HL-60 (cell line): ENCODE data around the gene TSHZ2.

Source experiments
- DNase-seq, 2 experiments: peaks; one replicate each; pipeline ENCODE4 v3.0.0-alpha.2; 2010 to 2020; ENCODE audit warnings: low read depth in 1 of 2, low spot score in 1 of 2
- H3K27ac ChIP-seq: fragments of 250-450 bp; sonication (Bioruptor Pico); replicated peaks from 2 replicates; pipeline ENCODE4 v1.5.1; 2020; ENCODE audit warnings: mild to moderate bottlenecking, moderate library complexity
- H3K27me3 ChIP-seq: fragments of 250-450 bp; sonication (Bioruptor Pico); 2 replicates; pipeline ENCODE4 v1.5.1; 2021; ENCODE audit warnings: mild to moderate bottlenecking, moderate library complexity; ENCODE audit not compliant: insufficient read depth, poor library complexity, severe bottlenecking
- H3K4me3 ChIP-seq: replicated peaks from 2 replicates; pipeline ENCODE4 v1.5.1; 2011; ENCODE audit warnings: mild to moderate bottlenecking, control low read depth, low read length; ENCODE audit not compliant: insufficient read depth
- GABPA ChIP-seq: IDR thresholded peaks from 2 replicates; pipeline ENCODE4 v1.6.1; 2012; ENCODE audit warnings: low read depth
- POLR2AphosphoS5 ChIP-seq: IDR thresholded peaks from 2 replicates; pipeline ENCODE4 v1.6.1; 2012; ENCODE audit warnings: low read depth
- SPI1 ChIP-seq: IDR thresholded peaks from 2 replicates; pipeline ENCODE4 v1.6.1; 2012; ENCODE audit warnings: low read depth, mild to moderate bottlenecking, borderline replicate concordance
- TF ChIP-seq, protein P1 (sequence below): IDR thresholded peaks from 2 replicates; pipeline ENCODE4 v1.6.1; 2012; ENCODE audit warnings: low read depth; ENCODE audit not compliant: insufficient replicate concordance
- TF ChIP-seq, protein P2 (sequence below): IDR thresholded peaks from one replicate; pipeline ENCODE4 v1.5.1; 2011; ENCODE audit warnings: low read length, control low read depth, inconsistent platforms; ENCODE audit not compliant: insufficient read depth

Gene TSHZ2

DNA sequence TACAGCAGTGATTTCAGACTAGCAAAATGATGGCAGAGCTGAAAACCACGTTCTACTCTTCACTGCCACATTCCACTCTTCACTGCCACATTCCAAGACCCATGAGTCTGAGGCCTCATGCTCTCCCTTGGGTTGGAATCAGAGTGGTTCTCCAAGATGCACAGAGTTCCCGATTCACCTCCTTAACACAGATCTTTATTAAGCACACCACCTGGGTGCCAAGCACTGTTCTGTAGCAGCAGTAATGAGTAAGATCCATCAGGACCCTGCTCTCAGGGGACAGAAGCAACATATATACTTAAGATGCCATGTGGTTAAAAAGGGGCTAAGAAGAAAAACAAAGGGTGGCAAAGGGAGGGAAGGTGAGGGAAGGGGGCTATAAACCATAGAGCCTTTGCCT is 26.9 kb downstream of the TSHZ2 start:
- Histone ChIP-seq H3K27ac (no peak overlapping the region), H3K27me3 (no peaks in the 10 kb centered on the region), H3K4me3 (no peak overlapping the region)
- DNase-seq: no peak
- no peak for TF ChIP-seq POLR2AphosphoS5
- TF ChIP-seq SPI1: no peak
- TF ChIP-seq, protein P1, sequence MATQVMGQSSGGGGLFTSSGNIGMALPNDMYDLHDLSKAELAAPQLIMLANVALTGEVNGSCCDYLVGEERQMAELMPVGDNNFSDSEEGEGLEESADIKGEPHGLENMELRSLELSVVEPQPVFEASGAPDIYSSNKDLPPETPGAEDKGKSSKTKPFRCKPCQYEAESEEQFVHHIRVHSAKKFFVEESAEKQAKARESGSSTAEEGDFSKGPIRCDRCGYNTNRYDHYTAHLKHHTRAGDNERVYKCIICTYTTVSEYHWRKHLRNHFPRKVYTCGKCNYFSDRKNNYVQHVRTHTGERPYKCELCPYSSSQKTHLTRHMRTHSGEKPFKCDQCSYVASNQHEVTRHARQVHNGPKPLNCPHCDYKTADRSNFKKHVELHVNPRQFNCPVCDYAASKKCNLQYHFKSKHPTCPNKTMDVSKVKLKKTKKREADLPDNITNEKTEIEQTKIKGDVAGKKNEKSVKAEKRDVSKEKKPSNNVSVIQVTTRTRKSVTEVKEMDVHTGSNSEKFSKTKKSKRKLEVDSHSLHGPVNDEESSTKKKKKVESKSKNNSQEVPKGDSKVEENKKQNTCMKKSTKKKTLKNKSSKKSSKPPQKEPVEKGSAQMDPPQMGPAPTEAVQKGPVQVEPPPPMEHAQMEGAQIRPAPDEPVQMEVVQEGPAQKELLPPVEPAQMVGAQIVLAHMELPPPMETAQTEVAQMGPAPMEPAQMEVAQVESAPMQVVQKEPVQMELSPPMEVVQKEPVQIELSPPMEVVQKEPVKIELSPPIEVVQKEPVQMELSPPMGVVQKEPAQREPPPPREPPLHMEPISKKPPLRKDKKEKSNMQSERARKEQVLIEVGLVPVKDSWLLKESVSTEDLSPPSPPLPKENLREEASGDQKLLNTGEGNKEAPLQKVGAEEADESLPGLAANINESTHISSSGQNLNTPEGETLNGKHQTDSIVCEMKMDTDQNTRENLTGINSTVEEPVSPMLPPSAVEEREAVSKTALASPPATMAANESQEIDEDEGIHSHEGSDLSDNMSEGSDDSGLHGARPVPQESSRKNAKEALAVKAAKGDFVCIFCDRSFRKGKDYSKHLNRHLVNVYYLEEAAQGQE: no peak
- TF ChIP-seq GABPA: no peak
- TF ChIP-seq, protein P2, sequence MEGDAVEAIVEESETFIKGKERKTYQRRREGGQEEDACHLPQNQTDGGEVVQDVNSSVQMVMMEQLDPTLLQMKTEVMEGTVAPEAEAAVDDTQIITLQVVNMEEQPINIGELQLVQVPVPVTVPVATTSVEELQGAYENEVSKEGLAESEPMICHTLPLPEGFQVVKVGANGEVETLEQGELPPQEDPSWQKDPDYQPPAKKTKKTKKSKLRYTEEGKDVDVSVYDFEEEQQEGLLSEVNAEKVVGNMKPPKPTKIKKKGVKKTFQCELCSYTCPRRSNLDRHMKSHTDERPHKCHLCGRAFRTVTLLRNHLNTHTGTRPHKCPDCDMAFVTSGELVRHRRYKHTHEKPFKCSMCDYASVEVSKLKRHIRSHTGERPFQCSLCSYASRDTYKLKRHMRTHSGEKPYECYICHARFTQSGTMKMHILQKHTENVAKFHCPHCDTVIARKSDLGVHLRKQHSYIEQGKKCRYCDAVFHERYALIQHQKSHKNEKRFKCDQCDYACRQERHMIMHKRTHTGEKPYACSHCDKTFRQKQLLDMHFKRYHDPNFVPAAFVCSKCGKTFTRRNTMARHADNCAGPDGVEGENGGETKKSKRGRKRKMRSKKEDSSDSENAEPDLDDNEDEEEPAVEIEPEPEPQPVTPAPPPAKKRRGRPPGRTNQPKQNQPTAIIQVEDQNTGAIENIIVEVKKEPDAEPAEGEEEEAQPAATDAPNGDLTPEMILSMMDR: no peak

DNA sequence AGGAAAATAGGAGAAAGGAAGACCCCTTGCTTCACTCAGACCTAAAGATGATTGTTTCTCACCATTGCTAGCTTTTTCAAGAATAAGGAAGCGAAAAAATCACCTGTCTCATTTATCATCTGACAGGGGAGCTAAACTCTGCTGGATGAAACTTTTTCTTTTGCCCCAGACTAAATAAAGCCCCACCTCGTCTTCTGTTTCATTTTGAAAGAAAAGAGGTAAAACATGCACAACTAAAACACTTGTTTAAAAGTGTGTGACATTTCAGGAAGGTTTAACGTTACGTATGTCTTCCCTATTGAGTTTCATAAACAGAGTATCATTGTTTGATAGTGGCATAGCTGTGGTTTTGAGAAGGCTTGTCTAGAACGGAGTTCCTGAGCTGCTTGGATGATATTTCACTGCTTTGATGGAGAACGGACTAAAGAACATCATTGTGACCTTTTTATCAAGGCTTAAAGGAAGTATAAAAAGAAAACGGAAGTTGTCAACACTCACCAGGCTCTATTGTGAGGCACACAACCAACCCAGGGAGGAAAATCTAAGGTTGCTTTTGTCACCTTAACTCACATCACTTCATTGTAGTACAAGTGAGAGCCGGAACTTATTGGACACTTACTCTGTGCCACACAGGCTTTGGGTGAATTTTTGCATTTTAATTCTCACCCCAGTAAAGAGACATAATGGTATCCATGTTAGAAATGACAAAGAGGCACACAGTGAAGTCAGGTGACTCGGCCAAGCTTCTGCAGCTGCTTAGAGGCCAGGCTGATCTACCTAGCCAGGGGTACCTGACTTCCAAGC is 29.5 kb downstream of the TSHZ2 start:
- no peak for DNase-seq
- H3K27me3 ChIP-seq: no peaks in the 10 kb centered on the region
- H3K27ac ChIP-seq: no peak overlapping the region
- TF ChIP-seq GABPA (no peak), POLR2AphosphoS5 (no peak), SPI1 (no peak)
- TF ChIP-seq, protein P1: no peak
- TF ChIP-seq, protein P2: no peak
- H3K4me3 ChIP-seq: no peak overlapping the region

DNA sequence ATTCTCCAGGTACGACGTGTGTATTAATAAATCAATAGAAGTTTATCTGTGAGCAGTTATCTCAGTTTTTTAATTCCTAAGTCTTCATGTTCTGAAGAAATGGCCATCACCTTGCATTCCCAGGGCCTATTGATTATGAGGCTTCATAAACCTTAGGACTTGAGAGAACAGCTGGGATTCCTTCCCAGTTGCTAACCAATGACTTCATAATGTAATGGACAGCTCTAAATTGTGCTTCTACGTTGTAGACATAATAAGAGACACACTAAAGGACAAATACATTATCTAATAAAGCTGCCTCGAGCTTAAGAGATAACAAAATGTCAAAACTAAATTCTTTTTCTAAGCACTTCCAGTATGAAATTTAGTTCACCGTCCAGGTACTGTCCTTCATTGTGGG is 30.6 kb downstream of the TSHZ2 start:
- no peak for DNase-seq
- Histone ChIP-seq H3K27me3 (no peaks in the 10 kb centered on the region), H3K27ac (no peak overlapping the region), H3K4me3 (no peak overlapping the region)
- TF ChIP-seq, protein P1: no peak
- TF ChIP-seq SPI1: no peak
- no peak for TF ChIP-seq POLR2AphosphoS5
- TF ChIP-seq, protein P2: no peak
- TF ChIP-seq GABPA: no peak
